HL-60 (cell line): ENCODE data around the gene FXR2.

ENCODE experiments used
- DNase-seq, 2 experiments: peaks; one replicate each; pipeline ENCODE4 v3.0.0-alpha.2; 2010 to 2020; ENCODE audit warnings: low read depth in 1 of 2, low spot score in 1 of 2
- H3K27ac ChIP-seq: fragments of 250-450 bp; sonication (Bioruptor Pico); replicated peaks from 2 replicates; pipeline ENCODE4 v1.5.1; 2020; ENCODE audit warnings: mild to moderate bottlenecking, moderate library complexity
- H3K27me3 ChIP-seq: fragments of 250-450 bp; sonication (Bioruptor Pico); 2 replicates; pipeline ENCODE4 v1.5.1; 2021; ENCODE audit warnings: mild to moderate bottlenecking, moderate library complexity; ENCODE audit not compliant: insufficient read depth, poor library complexity, severe bottlenecking
- H3K4me3 ChIP-seq: replicated peaks from 2 replicates; pipeline ENCODE4 v1.5.1; 2011; ENCODE audit warnings: mild to moderate bottlenecking, control low read depth, low read length; ENCODE audit not compliant: insufficient read depth
- GABPA ChIP-seq: IDR thresholded peaks from 2 replicates; pipeline ENCODE4 v1.6.1; 2012; ENCODE audit warnings: low read depth
- POLR2AphosphoS5 ChIP-seq: IDR thresholded peaks from 2 replicates; pipeline ENCODE4 v1.6.1; 2012; ENCODE audit warnings: low read depth
- SPI1 ChIP-seq: IDR thresholded peaks from 2 replicates; pipeline ENCODE4 v1.6.1; 2012; ENCODE audit warnings: low read depth, mild to moderate bottlenecking, borderline replicate concordance
- TF ChIP-seq, protein P1 (sequence below): IDR thresholded peaks from one replicate; pipeline ENCODE4 v1.5.1; 2011; ENCODE audit warnings: low read length, control low read depth, inconsistent platforms; ENCODE audit not compliant: insufficient read depth
- TF ChIP-seq, protein P2 (sequence below): IDR thresholded peaks from 2 replicates; pipeline ENCODE4 v1.6.1; 2012; ENCODE audit warnings: low read depth; ENCODE audit not compliant: insufficient replicate concordance

FXR2 gene

DNA sequence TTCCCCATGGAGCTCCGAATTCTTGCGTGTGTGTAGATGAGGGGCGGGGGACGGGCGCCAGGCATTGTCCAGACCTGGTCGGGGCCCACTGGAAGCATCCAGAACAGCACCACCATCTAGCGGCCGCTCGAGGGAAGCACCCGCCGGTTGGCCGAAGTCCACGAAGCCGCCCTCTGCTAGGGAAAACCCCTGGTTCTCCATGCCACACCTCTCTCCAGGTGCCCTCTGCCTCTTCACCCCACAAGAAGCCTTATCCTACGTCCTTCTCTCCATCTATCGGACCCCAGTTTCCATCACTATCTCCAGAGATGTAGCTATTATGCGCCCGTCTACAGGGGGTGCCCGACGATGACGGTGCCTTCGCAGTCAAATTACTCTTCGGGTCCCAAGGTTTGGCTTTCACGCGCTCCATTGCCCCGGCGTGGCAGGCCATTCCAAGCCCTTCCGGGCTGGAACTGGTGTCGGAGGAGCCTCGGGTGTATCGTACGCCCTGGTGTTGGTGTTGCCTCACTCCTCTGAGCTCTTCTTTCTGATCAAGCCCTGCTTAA is 53.6 kb downstream of the FXR2 start:
- DNase-seq: peak in 1 of 2 experiments; percentile 76
- H3K27me3 ChIP-seq: no peaks in the 10 kb centered on the region
- TF ChIP-seq POLR2AphosphoS5 (no peak), SPI1 (no peak), GABPA (no peak)
- TF ChIP-seq, protein P1, sequence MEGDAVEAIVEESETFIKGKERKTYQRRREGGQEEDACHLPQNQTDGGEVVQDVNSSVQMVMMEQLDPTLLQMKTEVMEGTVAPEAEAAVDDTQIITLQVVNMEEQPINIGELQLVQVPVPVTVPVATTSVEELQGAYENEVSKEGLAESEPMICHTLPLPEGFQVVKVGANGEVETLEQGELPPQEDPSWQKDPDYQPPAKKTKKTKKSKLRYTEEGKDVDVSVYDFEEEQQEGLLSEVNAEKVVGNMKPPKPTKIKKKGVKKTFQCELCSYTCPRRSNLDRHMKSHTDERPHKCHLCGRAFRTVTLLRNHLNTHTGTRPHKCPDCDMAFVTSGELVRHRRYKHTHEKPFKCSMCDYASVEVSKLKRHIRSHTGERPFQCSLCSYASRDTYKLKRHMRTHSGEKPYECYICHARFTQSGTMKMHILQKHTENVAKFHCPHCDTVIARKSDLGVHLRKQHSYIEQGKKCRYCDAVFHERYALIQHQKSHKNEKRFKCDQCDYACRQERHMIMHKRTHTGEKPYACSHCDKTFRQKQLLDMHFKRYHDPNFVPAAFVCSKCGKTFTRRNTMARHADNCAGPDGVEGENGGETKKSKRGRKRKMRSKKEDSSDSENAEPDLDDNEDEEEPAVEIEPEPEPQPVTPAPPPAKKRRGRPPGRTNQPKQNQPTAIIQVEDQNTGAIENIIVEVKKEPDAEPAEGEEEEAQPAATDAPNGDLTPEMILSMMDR: peak; percentile 26
- TF ChIP-seq, protein P2, sequence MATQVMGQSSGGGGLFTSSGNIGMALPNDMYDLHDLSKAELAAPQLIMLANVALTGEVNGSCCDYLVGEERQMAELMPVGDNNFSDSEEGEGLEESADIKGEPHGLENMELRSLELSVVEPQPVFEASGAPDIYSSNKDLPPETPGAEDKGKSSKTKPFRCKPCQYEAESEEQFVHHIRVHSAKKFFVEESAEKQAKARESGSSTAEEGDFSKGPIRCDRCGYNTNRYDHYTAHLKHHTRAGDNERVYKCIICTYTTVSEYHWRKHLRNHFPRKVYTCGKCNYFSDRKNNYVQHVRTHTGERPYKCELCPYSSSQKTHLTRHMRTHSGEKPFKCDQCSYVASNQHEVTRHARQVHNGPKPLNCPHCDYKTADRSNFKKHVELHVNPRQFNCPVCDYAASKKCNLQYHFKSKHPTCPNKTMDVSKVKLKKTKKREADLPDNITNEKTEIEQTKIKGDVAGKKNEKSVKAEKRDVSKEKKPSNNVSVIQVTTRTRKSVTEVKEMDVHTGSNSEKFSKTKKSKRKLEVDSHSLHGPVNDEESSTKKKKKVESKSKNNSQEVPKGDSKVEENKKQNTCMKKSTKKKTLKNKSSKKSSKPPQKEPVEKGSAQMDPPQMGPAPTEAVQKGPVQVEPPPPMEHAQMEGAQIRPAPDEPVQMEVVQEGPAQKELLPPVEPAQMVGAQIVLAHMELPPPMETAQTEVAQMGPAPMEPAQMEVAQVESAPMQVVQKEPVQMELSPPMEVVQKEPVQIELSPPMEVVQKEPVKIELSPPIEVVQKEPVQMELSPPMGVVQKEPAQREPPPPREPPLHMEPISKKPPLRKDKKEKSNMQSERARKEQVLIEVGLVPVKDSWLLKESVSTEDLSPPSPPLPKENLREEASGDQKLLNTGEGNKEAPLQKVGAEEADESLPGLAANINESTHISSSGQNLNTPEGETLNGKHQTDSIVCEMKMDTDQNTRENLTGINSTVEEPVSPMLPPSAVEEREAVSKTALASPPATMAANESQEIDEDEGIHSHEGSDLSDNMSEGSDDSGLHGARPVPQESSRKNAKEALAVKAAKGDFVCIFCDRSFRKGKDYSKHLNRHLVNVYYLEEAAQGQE: no peak
- H3K27ac ChIP-seq: peak overlapping the region; percentile 85
- peak overlapping the region; percentile 74 for H3K4me3 ChIP-seq

DNA sequence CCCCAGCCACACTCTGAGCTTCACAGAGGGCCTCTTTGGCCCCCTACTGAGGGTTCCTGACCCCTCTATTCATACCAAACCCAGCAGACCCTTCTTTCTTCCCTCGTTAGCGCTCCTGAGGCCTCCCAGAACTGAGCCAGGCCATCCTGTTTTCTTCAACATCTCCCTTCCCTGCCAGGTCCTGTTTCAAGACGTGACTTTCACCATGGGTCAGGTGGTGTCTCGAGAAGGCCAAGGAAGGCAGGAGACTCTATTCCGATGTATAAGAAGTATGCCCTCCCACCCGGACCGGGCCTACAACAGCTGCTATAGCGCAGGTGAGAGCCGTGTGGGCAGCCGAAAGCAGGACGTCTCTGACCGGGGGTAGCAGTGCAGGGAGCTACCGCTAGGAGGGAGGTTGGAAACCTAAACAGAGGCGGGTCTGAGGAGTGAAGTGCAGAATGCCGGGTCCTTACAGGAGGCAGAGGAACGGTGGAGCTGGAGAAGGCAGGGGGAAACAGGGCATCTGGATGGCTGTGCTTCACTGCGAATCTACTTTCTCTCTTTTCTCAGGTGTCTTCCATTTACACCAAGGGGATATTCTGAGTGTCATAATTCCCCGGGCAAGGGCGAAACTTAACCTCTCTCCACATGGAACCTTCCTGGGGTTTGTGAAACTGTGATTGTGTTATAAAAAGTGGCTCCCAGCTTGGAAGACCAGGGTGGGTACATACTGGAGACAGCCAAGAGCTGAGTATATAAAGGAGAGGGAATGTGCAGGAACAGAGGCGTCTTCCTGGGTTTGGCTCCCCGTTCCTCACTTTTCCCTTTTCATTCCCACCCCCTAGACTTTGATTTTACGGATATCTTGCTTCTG is 54.3 kb downstream of the FXR2 start:
- no peaks in the 10 kb centered on the region for H3K27me3 ChIP-seq
- H3K27ac ChIP-seq: peak overlapping the region; percentile 94
- TF ChIP-seq, protein P2: no peak
- TF ChIP-seq, protein P1: peak; percentile 45
- TF ChIP-seq SPI1: no peak
- DNase-seq: peak in 1 of 2 experiments; percentile 67
- H3K4me3 ChIP-seq: peak overlapping the region; percentile 74

DNA sequence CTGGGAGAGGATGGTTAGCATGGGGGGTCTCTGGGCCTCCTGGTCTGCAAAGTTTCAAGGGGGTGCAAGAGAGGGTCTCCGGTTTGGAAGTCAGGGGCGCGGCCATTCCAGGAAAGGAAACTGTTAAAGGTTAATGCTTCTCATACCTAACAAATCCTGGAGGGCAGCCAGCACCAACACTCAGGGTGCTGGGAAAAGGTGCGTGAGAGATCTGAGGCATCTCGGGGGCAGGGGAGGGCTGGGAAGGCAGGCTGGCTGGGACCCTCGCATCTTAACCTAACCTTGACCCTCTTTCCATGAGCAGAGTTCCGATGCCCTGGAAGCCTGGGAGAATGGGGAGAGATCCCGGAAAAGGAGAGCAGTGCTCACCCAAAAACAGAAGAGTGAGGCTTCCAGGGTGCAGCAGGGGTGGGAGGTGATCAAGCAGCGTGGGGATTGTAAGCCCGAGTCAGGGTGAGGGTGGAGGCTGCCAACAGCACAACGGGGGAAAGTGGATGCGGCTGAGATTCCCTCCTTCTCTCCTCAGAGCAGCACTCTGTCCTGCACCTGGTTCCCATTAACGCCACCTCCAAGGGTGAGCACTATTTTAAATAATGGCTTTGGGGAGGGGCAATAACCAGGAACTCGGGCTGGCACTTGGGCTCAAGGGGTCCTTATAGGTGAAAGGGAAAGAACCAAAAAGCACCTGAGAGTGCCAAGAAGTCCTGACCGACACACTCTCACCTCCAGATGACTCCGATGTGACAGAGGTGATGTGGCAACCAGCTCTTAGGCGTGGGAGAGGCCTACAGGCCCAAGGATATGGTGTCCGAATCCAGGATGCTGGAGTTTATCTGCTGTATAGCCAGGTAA is 55.2 kb downstream of the FXR2 start:
- peak overlapping the region; percentile 94 for H3K27ac ChIP-seq
- TF ChIP-seq, protein P2: no peak
- TF ChIP-seq POLR2AphosphoS5 (no peak), SPI1 (no peak), GABPA (no peak)
- TF ChIP-seq, protein P1: no peak
- DNase-seq: peak in 1 of 2 experiments; percentile 22
- no peaks in the 10 kb centered on the region for H3K27me3 ChIP-seq
- peak overlapping the region; percentile 59 for H3K4me3 ChIP-seq
